Karpas-422 (cell line): ENCODE results near the gene ARF6. TPM values are rescaled to one million over a fixed set of nuclear protein-coding genes. Genes with fewer than 3 reads are reported as not detected.

ENCODE experiments used
- DNase-seq: peaks from one replicate; pipeline ENCODE4 v3.0.0-alpha.2; 2015
- H2AFZ ChIP-seq: fragments of 200-600 bp; sonication (generic); 2 replicates; pipeline ENCODE4 v1.6.1; 2014; ENCODE audit warnings: antibody characterized with exemption, low read length, mixed read lengths
- H3K27ac ChIP-seq: fragments of 200-600 bp; sonication (generic); 2 replicates; pipeline ENCODE4 v1.5.1; 2014; ENCODE audit warnings: mild to moderate bottlenecking, low read length, moderate library complexity
- H3K27me3 ChIP-seq: fragments of 200-600 bp; sonication (generic); 2 replicates; pipeline ENCODE4 v1.6.1; 2014; ENCODE audit warnings: low read length, mixed read lengths
- H3K36me3 ChIP-seq: fragments of 200-600 bp; sonication (generic); 2 replicates; pipeline ENCODE4 v1.6.1; 2014; ENCODE audit warnings: low read length, mixed read lengths; ENCODE audit not compliant: insufficient read depth
- H3K4me1 ChIP-seq: fragments of 200-600 bp; sonication (generic); 2 replicates; pipeline ENCODE4 v1.6.1; 2014; ENCODE audit warnings: mild to moderate bottlenecking, low read length, mixed read lengths
- H3K4me2 ChIP-seq: fragments of 200-600 bp; sonication (generic); 2 replicates; pipeline ENCODE4 v1.6.1; 2014; ENCODE audit warnings: low read length, low read depth, mild to moderate bottlenecking; ENCODE audit not compliant: poor library complexity, severe bottlenecking
- H3K4me3 ChIP-seq: fragments of 200-600 bp; sonication (generic); 2 replicates; pipeline ENCODE4 v1.5.1; 2014; ENCODE audit warnings: mild to moderate bottlenecking, antibody characterized with exemption, low read length, mixed read lengths
- H3K79me2 ChIP-seq: fragments of 200-600 bp; sonication (generic); 2 replicates; pipeline ENCODE4 v1.6.1; 2014; ENCODE audit warnings: mild to moderate bottlenecking, low read length, mixed read lengths
- H3K9ac ChIP-seq: fragments of 200-600 bp; sonication (generic); 2 replicates; pipeline ENCODE4 v1.6.0; 2014; ENCODE audit warnings: low read length
- H3K9me2 ChIP-seq: fragments of 200-600 bp; sonication (generic), shearing (Covaris generic); replicated peaks from 2 replicates; pipeline ENCODE4 v1.6.0; 2014; ENCODE audit warnings: mild to moderate bottlenecking, low read length, moderate library complexity; ENCODE audit not compliant: insufficient read depth
- H3K9me3 ChIP-seq: fragments of 300-700, 200-600 bp; sonication (generic); 2 replicates; pipeline ENCODE4 v1.6.1; 2014; ENCODE audit warnings: low read length, mixed read lengths
- H4K20me1 ChIP-seq: fragments of 200-600 bp; sonication (generic); 2 replicates; pipeline ENCODE4 v1.6.1; 2014; ENCODE audit warnings: mild to moderate bottlenecking, antibody characterized with exemption, low read length, low read depth; ENCODE audit not compliant: insufficient read depth
- small RNA-seq: library from RNA; depleted of rRNA; stranded (forward); fragments of <200 nt; gene quantifications from one replicate; pipeline ENCODE3, GENCODE V24; 2014
- total RNA-seq: library from RNA; depleted of rRNA; stranded (reverse); fragments of >200 nt; shearing (Covaris generic); gene quantifications from 2 replicates; pipeline ENCODE4 v1.2.3, GENCODE V29; 2014; ENCODE audit warnings: low replicate concordance; rRNA removed

The ARF6 gene
- total RNA-seq, 1 experiment from 2014 or later: 55.0 TPM

GRCh38 chr14:49942090-49942489 is 49.2 kb downstream of the ARF6 start:
- H2AFZ ChIP-seq: no peak overlapping the region
- no peak overlapping the region for H3K9ac ChIP-seq
- no peaks in the 10 kb centered on the region for H3K9me2 ChIP-seq
- H3K27ac ChIP-seq: no peak overlapping the region
- no peak overlapping the region for H3K4me3 ChIP-seq
- no peaks in the 10 kb centered on the region for H3K9me3 ChIP-seq
- DNase-seq: no peak
- no peak overlapping the region for H3K4me2 ChIP-seq
- no peaks in the 10 kb centered on the region for H4K20me1 ChIP-seq
- H3K4me1 ChIP-seq: no peaks in the 10 kb centered on the region
- H3K36me3 ChIP-seq: no peaks in the 10 kb centered on the region
- H3K79me2 ChIP-seq: no peaks in the 10 kb centered on the region
- no peaks in the 10 kb centered on the region for H3K27me3 ChIP-seq

GRCh38 chr14:49944501-49944900 is 51.6 kb downstream of the ARF6 start:
- Histone ChIP-seq H3K9me2 (no peaks in the 10 kb centered on the region), H3K27ac (no peak overlapping the region), H4K20me1 (no peaks in the 10 kb centered on the region), H3K9ac (no peak overlapping the region), H3K4me1 (no peaks in the 10 kb centered on the region), H3K36me3 (no peaks in the 10 kb centered on the region), H3K4me2 (no peak overlapping the region), H3K9me3 (no peaks in the 10 kb centered on the region), H3K79me2 (no peaks in the 10 kb centered on the region), H3K27me3 (no peaks in the 10 kb centered on the region), H3K4me3 (no peak overlapping the region), H2AFZ (no peak overlapping the region)
- no peak for DNase-seq

- H3K36me3 ChIP-seq: no peaks in the 10 kb centered on the region
- no peak overlapping the region for H3K4me2 ChIP-seq
- no peak for DNase-seq
- H3K79me2 ChIP-seq: no peaks in the 10 kb centered on the region
- H3K4me3 ChIP-seq: no peak overlapping the region
- no peaks in the 10 kb centered on the region for H3K27me3 ChIP-seq
- no peaks in the 10 kb centered on the region for H3K9me2 ChIP-seq
- H4K20me1 ChIP-seq: no peaks in the 10 kb centered on the region
- H3K9me3 ChIP-seq: no peaks in the 10 kb centered on the region
- H2AFZ ChIP-seq: 0 out of 2 replicates have a peak overlapping the region, but pooled peaks have one; percentile 10
- H3K27ac ChIP-seq: no peak overlapping the region
- H3K9ac ChIP-seq: no peak overlapping the region
- H3K4me1 ChIP-seq: no peaks in the 10 kb centered on the region
Observed at GRCh38 chr14:49945448-49946319, 52.8 kb downstream of the ARF6 start.

Small RNA genes lying within 50 kb of the gene (small RNA-seq; reads per million reads assigned to genes)
- gene RF00017 (not detected), gene RN7SL2 (0.51 reads per million, percentile 10 among the genes with 10 or more reads in this experiment), gene RN7SL3 (0.24 reads per million), gene RNU6-189P (not detected)

Other genes with a start within 250 kb of the ARF6 start
- gene POLE2, start 204.9 kb upstream of the ARF6 start, total RNA-seq: 21.0 and 51.0 TPM in 2 replicates
- 1.5 and 1.7 TPM in 2 replicates for gene KLHDC1, start 200.0 kb upstream of the ARF6 start, total RNA-seq
- gene KLHDC2, start 124.9 kb upstream of the ARF6 start, total RNA-seq: 148 and 167 TPM in 2 replicates
- gene NEMF, start 40.3 kb upstream of the ARF6 start, total RNA-seq: 66.7 and 160 TPM in 2 replicates
- gene VCPKMT, start 223.5 kb downstream of the ARF6 start, total RNA-seq: 8.7 and 25.6 TPM in 2 replicates